Bronchial epithelial cell (primary cell): ENCODE measurements around the gene COIL. TPM values are rescaled to one million over a fixed set of nuclear protein-coding genes. Genes with fewer than 3 reads are reported as not detected.
A peak's percentile ranks its signal among the peaks of the same experiment; 100 is the strongest.

Source experiments
- DNase-seq: peaks from one replicate; pipeline ENCODE4 v3.0.0-alpha.2; 2010; ENCODE audit warnings: low read depth
- FAIRE-seq: peaks from 2 replicates; lab custom pipeline; 2011; peaks lifted over from hg19 to GRCh38; lab: Jason Lieb, UNC
- H3K27me3 ChIP-seq: 2 replicates; pipeline ENCODE4 v1.5.1; 2011; ENCODE audit warnings: low read length; ENCODE audit not compliant: control insufficient read depth, insufficient read depth
- H3K36me3 ChIP-seq: 2 replicates; pipeline ENCODE4 v1.5.1; 2011; ENCODE audit warnings: low read length; ENCODE audit not compliant: control insufficient read depth, insufficient read depth
- H3K4me3 ChIP-seq: 2 replicates; pipeline ENCODE4 v1.5.1; 2011; ENCODE audit warnings: mild to moderate bottlenecking, low read depth, low read length, control low read depth
- total RNA-seq: library from RNA; depleted of rRNA; stranded (reverse); fragments of >200 nt; gene quantifications from 2 replicates; pipeline ENCODE4 v1.2.1, GENCODE V29; 2014
- TF ChIP-seq, protein P1 (sequence below): IDR thresholded peaks from 2 replicates; pipeline ENCODE4 v1.5.1; 2011; ENCODE audit warnings: mild to moderate bottlenecking, moderate library complexity, low read length, control low read depth, inconsistent platforms; ENCODE audit not compliant: insufficient read depth, severe bottlenecking

Gene COIL
- total RNA-seq, 1 donor from 2014 or later, result 15.3 TPM

DNA sequence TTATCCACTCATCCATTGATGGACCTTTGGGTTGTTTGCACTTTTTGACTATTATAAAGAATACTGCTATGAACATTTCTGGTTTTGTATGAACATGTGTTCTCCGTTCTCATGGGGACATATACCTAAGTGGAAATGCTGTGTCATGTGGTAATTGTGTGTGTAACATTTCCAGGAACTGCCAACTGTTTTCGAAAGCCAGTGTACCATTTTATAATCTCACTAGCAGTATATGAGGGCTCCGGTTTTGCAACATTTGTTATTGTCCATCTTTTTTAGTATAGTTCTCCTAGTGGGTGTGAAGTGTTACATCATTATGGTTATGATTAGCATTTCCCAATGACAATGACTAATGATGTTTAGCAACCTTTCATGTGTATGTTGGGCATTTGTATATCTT is 41.9 kb downstream of the COIL start:
- peak; percentile 93 for DNase-seq
- TF ChIP-seq, protein P1, sequence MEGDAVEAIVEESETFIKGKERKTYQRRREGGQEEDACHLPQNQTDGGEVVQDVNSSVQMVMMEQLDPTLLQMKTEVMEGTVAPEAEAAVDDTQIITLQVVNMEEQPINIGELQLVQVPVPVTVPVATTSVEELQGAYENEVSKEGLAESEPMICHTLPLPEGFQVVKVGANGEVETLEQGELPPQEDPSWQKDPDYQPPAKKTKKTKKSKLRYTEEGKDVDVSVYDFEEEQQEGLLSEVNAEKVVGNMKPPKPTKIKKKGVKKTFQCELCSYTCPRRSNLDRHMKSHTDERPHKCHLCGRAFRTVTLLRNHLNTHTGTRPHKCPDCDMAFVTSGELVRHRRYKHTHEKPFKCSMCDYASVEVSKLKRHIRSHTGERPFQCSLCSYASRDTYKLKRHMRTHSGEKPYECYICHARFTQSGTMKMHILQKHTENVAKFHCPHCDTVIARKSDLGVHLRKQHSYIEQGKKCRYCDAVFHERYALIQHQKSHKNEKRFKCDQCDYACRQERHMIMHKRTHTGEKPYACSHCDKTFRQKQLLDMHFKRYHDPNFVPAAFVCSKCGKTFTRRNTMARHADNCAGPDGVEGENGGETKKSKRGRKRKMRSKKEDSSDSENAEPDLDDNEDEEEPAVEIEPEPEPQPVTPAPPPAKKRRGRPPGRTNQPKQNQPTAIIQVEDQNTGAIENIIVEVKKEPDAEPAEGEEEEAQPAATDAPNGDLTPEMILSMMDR, result no peak
- Histone ChIP-seq H3K36me3 (no peaks in the 10 kb centered on the region), H3K27me3 (no peaks in the 10 kb centered on the region), H3K4me3 (no peak overlapping the region)
- no peak for FAIRE-seq

DNA sequence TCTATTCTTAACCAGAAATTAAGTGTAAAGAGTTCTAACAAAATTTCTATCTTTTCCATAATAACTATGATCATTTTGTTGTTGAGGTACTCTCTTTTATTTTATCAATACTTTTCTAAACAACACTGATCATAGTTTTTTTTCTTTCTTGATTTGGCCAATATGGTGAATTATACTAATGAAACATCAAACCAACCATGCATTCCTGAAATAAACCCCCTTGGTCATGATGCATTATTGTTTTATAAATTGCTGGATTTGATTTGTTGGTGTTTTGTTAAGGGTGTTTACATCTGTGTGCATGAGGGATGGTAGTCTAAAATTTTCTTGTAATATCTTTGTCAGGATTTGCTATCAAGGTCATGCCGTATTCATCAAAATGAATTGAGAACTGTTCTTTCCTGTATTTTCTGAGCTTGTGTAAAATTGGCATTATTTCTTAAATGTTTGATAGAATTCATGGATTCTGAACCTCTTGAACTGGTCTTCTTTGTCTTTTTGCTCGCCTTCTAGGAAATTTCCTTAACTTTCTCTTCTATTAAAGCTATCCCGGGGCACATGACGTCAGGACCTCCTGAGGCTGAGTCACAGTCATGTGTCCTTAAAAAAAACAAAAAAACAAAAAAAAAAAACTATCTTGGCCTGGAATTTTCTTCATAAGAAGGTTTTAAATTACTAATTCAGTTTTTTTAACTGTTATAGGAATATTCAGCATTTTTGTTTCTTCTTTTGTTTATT is 43.1 kb downstream of the COIL start:
- H3K27me3 ChIP-seq, result no peaks in the 10 kb centered on the region

DNA sequence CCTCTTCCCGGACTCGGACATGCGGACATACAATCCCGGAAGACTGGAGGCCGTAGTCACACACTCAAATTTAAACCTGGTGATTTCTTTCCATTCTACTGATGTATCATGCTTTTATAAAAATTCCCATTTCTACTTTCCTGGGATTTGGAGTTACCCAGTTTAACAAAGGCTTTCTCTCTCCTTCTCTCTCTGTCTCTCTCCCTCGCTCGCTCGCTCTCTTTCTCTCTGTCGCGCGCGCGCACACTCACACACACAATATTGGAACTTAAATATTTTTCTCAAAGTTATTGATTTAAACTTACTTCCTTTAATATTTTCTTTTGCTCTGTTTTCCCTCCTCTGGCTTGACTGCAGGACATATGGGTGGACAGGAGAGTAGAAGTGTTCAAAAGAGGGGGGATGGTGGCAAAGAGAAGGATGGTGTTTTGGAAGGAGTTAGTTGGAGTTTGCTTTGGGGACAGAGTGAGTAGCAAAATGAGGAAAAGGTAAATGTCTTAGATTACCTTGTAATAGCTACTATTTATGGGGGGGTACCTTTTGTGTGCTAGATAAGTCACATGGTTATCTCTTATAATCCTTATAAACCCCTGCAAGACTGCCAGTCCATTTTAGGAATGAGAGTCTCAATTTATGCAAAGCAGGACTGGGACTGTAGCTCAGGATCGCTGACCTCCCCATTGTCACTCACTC is 46.1 kb downstream of the COIL start:
- no peaks in the 10 kb centered on the region for H3K27me3 ChIP-seq
- FAIRE-seq (no peak), DNase-seq (peak; percentile 27)
- H3K36me3 ChIP-seq, result peaks cover 3% of the 10 kb centered on the region
- TF ChIP-seq, protein P1, result no peak
- peak overlapping the region; percentile 99 for H3K4me3 ChIP-seq

More for the DNA sequence above, 43.1 kb downstream of the COIL start:
- TF ChIP-seq, protein P1, result no peak
- no peak for FAIRE-seq
- Histone ChIP-seq H3K36me3 (no peaks in the 10 kb centered on the region), H3K4me3 (no peak overlapping the region)
- DNase-seq, result no peak

DNA sequence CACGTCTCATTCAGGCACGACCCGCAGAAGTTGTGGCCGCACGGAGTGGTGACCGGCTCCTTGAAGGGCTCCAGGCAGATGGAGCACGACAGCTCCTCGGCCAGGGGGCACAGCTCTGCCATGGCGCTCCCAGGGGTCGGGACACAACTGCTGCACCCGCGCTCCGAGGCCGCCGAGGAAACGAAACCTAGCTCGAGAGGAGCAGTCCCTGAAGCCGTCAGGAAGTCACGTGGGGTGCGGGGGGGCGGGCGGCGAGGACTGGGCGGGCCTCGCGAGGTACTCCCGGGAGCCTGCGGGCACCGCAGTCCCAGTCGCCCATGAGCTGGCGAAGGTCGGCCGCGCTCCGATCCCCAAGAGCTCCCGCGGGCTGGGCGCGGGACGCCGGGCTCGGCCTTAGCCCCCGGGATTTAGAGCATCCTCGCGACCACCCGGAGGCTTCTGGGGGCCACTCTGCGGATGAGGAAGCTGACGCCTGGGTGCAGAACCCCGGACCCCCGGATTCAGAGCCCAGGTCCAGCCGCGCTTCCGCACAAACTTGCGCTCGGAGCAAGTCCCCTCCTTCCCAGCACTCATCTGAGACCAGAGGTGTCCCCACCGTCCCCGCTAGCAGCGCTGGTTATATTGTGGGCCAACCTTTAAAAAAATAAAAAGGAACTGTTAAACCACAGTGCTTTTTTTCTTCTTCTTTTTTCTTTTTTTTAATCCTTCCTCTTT is 46.8 kb downstream of the COIL start, which contains the start of gene TRIM25:
TRIM25 (minus strand) TSS at position 183 of the 714 bp plus-strand sequence; CDS start at position 122, 61 bp downstream.
- peak; percentile 68 for DNase-seq
- no peak for FAIRE-seq
- peaks cover 3% of the 10 kb centered on the region for H3K36me3 ChIP-seq
- TF ChIP-seq, protein P1, result no peak
- peak within 1 kb of the TSS; percentile 99 for H3K4me3 ChIP-seq
- no peaks in the 10 kb centered on the region for H3K27me3 ChIP-seq

DNA sequence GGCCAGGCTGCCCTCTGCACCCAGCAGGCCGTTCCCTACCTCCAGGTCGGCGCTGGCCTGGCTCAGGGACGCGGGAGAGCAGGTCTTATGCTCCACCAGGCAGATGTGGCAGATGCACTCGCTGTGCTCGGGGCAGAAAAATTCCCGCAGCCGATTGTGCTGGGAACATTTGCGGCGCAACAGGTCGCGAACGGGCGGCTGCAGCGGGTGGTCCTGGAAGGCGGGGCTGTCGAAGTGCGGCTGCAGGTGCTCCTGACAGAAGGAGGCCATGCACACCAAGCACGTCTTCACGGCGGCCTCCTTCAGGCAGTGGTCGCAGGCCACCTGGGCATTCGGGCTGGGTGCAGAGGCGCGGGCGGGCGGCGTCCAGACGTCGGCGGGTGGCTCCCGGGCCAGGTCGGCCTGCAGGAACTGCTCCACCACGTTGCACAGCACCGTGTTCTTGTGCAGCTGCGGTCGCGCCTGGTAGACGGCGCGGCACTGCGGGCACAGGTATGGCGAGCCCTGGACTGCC is 47.4 kb downstream of the COIL start:
- peak overlapping the region; percentile 99 for H3K4me3 ChIP-seq
- no peak for DNase-seq
- no peak for FAIRE-seq
- TF ChIP-seq, protein P1, result no peak
- peaks cover 3% of the 10 kb centered on the region for H3K36me3 ChIP-seq
- H3K27me3 ChIP-seq, result no peaks in the 10 kb centered on the region
